Large intestine (tissue), 3 donors: ENCODE results near the gene ACTL10. TPM values are rescaled to one million over a fixed set of nuclear protein-coding genes. Genes with fewer than 3 reads are reported as not detected.

Experiments used
- DNase-seq, 2 donors: peaks; one replicate each; pipeline versions ENCODE4 v3.0.0 to v3.0.0-alpha.2; 2013
- H3K27ac ChIP-seq: one replicate; pipeline ENCODE4 v1.5.1; 2013; ENCODE audit warnings: low read length
- H3K27me3 ChIP-seq: 2 replicates; pipeline ENCODE4 v1.6.1; 2013; ENCODE audit warnings: low read length; ENCODE audit not compliant: control insufficient read depth, insufficient read depth
- H3K36me3 ChIP-seq: 2 replicates; pipeline ENCODE4 v1.6.1; 2013; ENCODE audit warnings: low read length; ENCODE audit not compliant: control insufficient read depth, insufficient read depth
- H3K4me1 ChIP-seq: one replicate; pipeline ENCODE4 v1.6.1; 2013; ENCODE audit warnings: low read length; ENCODE audit not compliant: control insufficient read depth, insufficient read depth
- H3K4me3 ChIP-seq: one replicate; pipeline ENCODE4 v1.5.1; 2013; ENCODE audit warnings: low read length
- H3K9me3 ChIP-seq: one replicate; pipeline ENCODE4 v1.6.1; 2013; ENCODE audit warnings: mild to moderate bottlenecking, low read depth, low read length, moderate library complexity; ENCODE audit not compliant: control insufficient read depth
- WGBS: methylation state at CpG from one replicate; pipeline ENCODE4 v1.1.5; 2013; ENCODE audit warnings: low lambda C conversion rate; ENCODE audit not compliant: insufficient coverage; 5-methylcytosine and 5-hydroxymethylcytosine counted together
- polyA plus RNA-seq: library from polyadenylated mRNA; unstranded; fragments of 120-200 nt; gene quantifications from one replicate; pipeline ENCODE4 v1.2.1, GENCODE V29; 2013

ACTL10 gene
- polyA plus RNA-seq, 1 donor = 1.4 TPM

DNA sequence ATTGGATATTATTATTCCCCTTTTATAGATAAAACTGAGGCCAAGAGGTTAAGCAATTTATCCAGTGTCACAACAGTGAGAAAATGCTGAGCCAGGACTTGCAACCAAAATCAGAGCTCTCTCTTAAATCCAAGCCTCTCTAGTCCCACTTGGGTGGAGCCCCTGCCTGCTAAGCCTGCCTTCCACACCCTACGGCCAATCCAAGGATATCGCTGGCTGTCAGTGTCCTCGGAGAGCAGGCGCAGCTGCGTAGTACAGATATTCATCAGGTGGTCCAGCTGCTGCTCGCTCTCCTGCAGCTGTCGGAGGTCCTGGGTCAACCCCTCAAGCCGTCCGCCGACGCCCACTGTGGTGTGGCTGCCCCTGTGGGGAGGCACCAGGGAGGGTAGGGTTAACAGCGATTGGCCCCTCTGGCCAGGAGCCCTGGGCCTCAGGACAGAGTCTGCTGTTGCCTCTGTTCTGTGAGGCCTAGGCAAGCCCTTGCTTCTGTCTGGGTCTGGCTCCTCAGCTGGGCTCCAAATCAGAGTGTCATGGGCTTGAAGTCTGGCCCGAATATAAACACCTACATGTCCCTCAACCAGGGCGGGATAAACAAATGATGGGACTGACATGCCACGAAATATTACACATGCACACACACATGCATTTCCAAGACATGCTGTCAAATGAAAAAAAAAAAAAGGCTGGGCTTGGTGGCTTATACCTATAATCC is 11.4 kb downstream of the ACTL10 start:
- no peaks in the 10 kb centered on the region for H3K27me3 ChIP-seq
- WGBS = no CpG with 5 or more reads among the region's 15 CpGs
- H3K4me3 ChIP-seq = no peak overlapping the region
- H3K9me3 ChIP-seq = no peaks in the 10 kb centered on the region
- peaks cover 3% of the 10 kb centered on the region for H3K36me3 ChIP-seq
- no peak overlapping the region for H3K27ac ChIP-seq
- no peak for DNase-seq
- peaks cover 24% of the 10 kb centered on the region for H3K4me1 ChIP-seq

DNA sequence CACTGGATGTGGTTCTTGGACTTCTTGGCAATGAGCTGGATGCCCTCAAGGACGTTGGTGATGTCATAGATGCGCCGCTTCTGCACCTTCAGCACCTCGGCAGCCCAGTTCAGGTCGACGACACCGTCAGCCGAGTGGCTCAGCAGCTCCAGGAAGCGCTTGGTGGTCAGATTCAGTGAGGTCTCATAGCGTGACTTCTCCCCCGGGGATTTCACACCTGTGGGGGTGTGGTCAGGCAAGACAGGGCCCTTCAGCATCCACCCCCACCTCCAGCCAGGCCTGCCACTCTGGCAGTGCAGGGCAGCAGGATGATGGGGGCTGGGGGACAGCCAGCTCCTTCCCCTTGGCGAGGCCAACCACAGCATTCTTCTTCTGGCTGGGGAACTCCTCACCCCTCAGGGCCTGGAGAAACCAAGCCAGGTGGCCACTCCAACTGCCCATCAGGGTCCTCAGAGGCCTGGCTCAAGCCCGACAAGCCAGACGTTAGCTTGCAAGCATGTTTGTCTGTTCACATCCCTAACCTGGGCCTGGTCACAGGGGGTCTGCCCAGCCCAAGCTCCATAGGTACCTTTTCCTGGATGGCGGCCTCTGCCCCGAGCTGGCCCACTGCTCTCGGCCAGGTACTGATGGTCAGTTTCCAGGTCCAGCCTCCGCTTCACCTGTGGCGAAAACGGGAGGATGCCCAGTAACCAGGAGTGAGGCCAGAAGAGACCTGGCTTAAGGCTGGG is 13.2 kb downstream of the ACTL10 start:
- no peak for DNase-seq
- H3K4me1 ChIP-seq = peaks cover 23% of the 10 kb centered on the region
- peaks cover 3% of the 10 kb centered on the region for H3K36me3 ChIP-seq
- no peak overlapping the region for H3K27ac ChIP-seq
- WGBS = no CpG with 5 or more reads among the region's 20 CpGs
- no peaks in the 10 kb centered on the region for H3K9me3 ChIP-seq
- no peak overlapping the region for H3K4me3 ChIP-seq
- no peaks in the 10 kb centered on the region for H3K27me3 ChIP-seq

DNA sequence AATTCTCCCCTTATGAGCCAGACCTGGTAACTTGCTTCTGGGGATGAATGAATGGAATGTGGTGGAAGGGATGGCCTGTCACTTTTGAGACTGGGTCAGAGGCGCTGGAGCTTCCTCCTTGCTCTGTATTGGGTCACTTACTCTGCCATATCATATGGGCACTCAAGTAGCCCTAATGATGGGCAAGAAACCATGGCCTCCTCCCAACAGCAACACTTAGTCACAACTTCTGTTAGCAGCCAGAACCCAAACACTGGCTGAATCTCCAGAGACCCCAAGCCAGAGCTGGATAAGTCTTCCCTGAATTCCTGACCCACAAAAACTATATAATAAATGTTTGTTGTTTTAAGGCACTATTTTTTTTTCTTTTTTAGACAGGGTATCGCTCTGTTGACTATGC is 13.9 kb downstream of the ACTL10 start:
- Histone ChIP-seq H3K27ac (no peak overlapping the region), H3K36me3 (peaks cover 3% of the 10 kb centered on the region), H3K27me3 (no peaks in the 10 kb centered on the region), H3K9me3 (no peaks in the 10 kb centered on the region), H3K4me1 (peaks cover 22% of the 10 kb centered on the region), H3K4me3 (no peak overlapping the region)
- no CpG with 5 or more reads among the region's 2 CpGs for WGBS
- DNase-seq = no peak

- no peaks in the 10 kb centered on the region for H3K27me3 ChIP-seq
- H3K4me1 ChIP-seq = peaks cover 19% of the 10 kb centered on the region
- WGBS = no CpG with 5 or more reads among the region's 5 CpGs
- H3K27ac ChIP-seq = no peak overlapping the region
- H3K36me3 ChIP-seq = peaks cover 3% of the 10 kb centered on the region
- H3K4me3 ChIP-seq = no peak overlapping the region
- no peak for DNase-seq
- no peaks in the 10 kb centered on the region for H3K9me3 ChIP-seq
Observed at GRCh38 chr20:33681288-33681687, 14.5 kb downstream of the ACTL10 start.

DNA sequence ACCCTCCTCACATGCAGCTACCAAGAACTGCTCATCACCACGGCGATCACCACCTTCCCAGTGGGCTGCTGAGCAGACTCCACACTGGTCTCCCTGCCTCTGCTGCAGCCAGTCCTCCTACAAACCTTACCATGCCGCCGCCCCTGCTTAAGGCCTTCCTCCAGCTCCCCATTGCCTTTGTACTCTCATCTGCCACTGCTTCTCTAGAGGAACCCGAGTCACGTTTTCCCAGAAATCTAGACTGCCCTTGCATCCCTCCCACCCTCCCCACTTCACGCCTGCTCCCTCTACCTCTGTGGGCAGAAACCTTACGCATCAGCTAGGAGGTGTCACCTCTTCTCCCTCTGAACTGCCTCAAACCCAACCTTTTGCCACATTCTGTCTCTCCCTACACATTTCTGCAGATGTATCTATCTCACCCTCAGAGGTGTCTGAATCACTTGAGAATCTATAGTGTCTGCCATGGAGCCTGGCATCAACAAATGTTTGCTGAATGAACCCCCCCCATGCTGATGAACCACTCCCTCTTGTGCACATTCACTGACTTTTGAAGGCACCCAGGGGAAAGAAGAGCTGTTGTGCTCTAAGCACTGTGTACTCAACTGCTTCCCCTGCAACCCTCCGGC is 15.1 kb downstream of the ACTL10 start:
- Histone ChIP-seq H3K27ac (no peak overlapping the region), H3K36me3 (peaks cover 3% of the 10 kb centered on the region), H3K27me3 (no peaks in the 10 kb centered on the region), H3K4me3 (no peak overlapping the region), H3K4me1 (peaks cover 21% of the 10 kb centered on the region), H3K9me3 (no peaks in the 10 kb centered on the region)
- WGBS = no CpG with 5 or more reads among the region's 9 CpGs
- no peak for DNase-seq

DNA sequence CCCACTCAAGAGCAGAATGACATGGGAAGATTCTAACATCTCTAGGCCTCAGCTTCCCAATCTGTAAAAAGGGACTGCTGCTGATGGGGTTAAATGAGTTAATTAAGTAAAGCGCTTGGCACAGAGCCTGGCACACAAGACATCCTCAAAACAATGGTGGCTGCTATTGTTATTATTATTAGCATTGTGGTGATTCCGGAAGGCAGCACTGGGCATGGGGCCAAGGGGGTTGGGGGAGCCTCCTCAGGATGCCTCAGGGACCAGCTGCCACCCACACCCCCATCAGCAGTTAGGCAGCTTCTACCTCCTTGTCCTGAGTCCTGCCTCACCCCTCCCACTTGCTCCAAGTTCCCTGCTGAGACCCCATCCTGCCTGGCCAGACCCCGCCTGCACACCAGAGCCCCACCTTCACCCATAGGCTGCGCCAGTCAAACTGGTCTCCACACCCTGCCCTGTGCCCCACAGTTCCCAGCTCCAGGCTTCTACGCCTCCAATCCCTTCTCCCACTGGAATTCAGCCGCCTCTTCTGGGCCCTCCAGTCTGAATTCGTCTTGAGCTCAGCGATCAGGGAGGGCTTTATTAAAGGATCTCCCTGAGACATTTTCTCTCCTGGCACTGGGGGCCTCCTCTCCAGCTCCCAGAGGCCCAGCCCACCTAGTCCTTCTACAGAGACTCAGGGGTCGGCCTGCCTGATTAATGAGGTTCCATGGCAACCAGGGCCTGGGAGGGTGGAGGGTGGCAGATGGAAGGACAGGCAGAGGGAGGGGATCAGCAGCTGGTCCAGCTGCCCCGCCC is 18.0 kb downstream of the ACTL10 start:
- 20% methylated on average over 1 of the region's 10 CpGs for WGBS
- H3K36me3 ChIP-seq = no peaks in the 10 kb centered on the region
- H3K4me3 ChIP-seq = peak overlapping the region; percentile 46
- DNase-seq = no peak
- no peaks in the 10 kb centered on the region for H3K9me3 ChIP-seq
- peaks cover 30% of the 10 kb centered on the region for H3K4me1 ChIP-seq
- no peaks in the 10 kb centered on the region for H3K27me3 ChIP-seq
- H3K27ac ChIP-seq = peak overlapping the region; percentile 12

- Histone ChIP-seq H3K4me3 (peak overlapping the region; percentile 46), H3K4me1 (peaks cover 30% of the 10 kb centered on the region), H3K9me3 (no peaks in the 10 kb centered on the region), H3K36me3 (no peaks in the 10 kb centered on the region), H3K27me3 (no peaks in the 10 kb centered on the region), H3K27ac (peak overlapping the region; percentile 12)
- WGBS = no CpG with 5 or more reads among the region's 53 CpGs
- peak in 1 of 2 donors; percentile 60 for DNase-seq
Observed at GRCh38 chr20:33685328-33686099, 18.8 kb downstream of the ACTL10 start.

- Histone ChIP-seq H3K36me3 (no peaks in the 10 kb centered on the region), H3K4me1 (peaks cover 30% of the 10 kb centered on the region), H3K27ac (peak within 1 kb of the TSS; percentile 12), H3K9me3 (no peaks in the 10 kb centered on the region), H3K4me3 (peak within 1 kb of the TSS; percentile 46), H3K27me3 (no peaks in the 10 kb centered on the region)
- peak; percentile 88 to 96 for DNase-seq
- no CpG with 5 or more reads among the region's 101 CpGs for WGBS
Observed at GRCh38 chr20:33686100-33686983, 19.6 kb downstream of the ACTL10 start, which contains the start of gene E2F1. Gene E2F1 (minus strand): TSS chr20:33686385. CDS start chr20:33686264, 121 bp downstream.

DNA sequence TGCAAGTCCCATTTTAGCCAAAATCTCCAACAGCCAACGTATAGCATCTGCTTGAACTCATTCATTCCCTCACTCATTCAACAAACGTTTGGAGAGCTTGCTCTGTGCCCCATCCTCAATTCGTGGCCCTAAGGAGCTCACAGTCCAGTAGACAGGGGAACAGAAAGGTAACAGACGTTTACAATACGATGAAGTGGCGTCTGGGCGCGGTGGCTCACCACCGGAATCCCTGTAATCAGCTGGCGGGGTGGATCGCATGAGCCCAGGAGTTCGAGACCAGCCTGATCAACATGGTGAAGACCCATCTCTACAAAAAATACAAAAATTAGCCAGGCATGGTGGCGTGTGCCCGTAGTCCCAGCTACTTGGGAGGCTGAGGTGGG is 20.2 kb downstream of the ACTL10 start:
- peaks cover 30% of the 10 kb centered on the region for H3K4me1 ChIP-seq
- H3K27ac ChIP-seq = no peak overlapping the region
- H3K9me3 ChIP-seq = no peaks in the 10 kb centered on the region
- H3K4me3 ChIP-seq = no peak overlapping the region
- no peaks in the 10 kb centered on the region for H3K27me3 ChIP-seq
- no peak for DNase-seq
- WGBS = no CpG with 5 or more reads among the region's 14 CpGs
- no peaks in the 10 kb centered on the region for H3K36me3 ChIP-seq
